GM23338 (cell line): Measurements from ENCODE around the gene AP4S1.

Experiments used
- CREB1 ChIP-seq: fragments of 250-450 bp; sonication (Bioruptor Pico); IDR thresholded peaks from 2 replicates; pipeline ENCODE4 v1.5.0; 2020; ENCODE audit warnings: low read depth, mild to moderate bottlenecking, moderate library complexity
- CTCF ChIP-seq, 2 experiments: fragments of 200-600 bp in 1 of 2; sonication (generic) in 1 of 2; conservative IDR thresholded peaks; 2 replicates each; pipeline versions ENCODE4 v1.5.1 to v1.6.1; 2016 to 2017; ENCODE audit warnings: antibody characterized with exemption in 2 of 2, low read depth in 2 of 2, mild to moderate bottlenecking in 2 of 2, moderate library complexity in 1 of 2
- ETS1 ChIP-seq: IDR thresholded peaks from 2 replicates; pipeline ENCODE4 v1.6.1; 2016; ENCODE audit warnings: antibody characterized with exemption
- EZH2 ChIP-seq: fragments of 200-600 bp; sonication (generic); IDR thresholded peaks from one replicate; pipeline ENCODE4 v1.8.0; 2017; ENCODE audit warnings: antibody characterized with exemption, mild to moderate bottlenecking, low read depth; ENCODE audit not compliant: unreplicated experiment
- EZH2phosphoT487 ChIP-seq: fragments of 200-600 bp; sonication (generic); IDR thresholded peaks from one replicate; pipeline ENCODE4 v1.8.1; 2018; ENCODE audit warnings: antibody characterized with exemption; ENCODE audit not compliant: unreplicated experiment
- JUNB ChIP-seq: IDR thresholded peaks from one replicate; pipeline ENCODE4 v1.6.1; 2016; ENCODE audit warnings: antibody characterized with exemption; ENCODE audit not compliant: unreplicated experiment
- POLR2AphosphoS5 ChIP-seq: IDR thresholded peaks from 2 replicates; pipeline ENCODE4 v1.6.1; 2016; ENCODE audit warnings: antibody characterized with exemption, low read depth
- REST ChIP-seq: IDR thresholded peaks from one replicate; pipeline ENCODE4 v1.6.1; 2018; ENCODE audit warnings: antibody characterized with exemption; ENCODE audit not compliant: unreplicated experiment
- ZNF331 ChIP-seq: fragments of 250-450 bp; sonication (Bioruptor Pico); IDR thresholded peaks from 2 replicates; pipeline ENCODE4 v1.5.0; 2020; ENCODE audit warnings: low read depth, mild to moderate bottlenecking, moderate library complexity
- ZNF462 ChIP-seq: fragments of 250-450 bp; sonication (Bioruptor Pico); IDR thresholded peaks from 2 replicates; pipeline ENCODE4 v1.5.0; 2020; ENCODE audit warnings: mild to moderate bottlenecking, moderate library complexity

- TF ChIP-seq CTCF (conservative IDR thresholded peaks at IDR 0.05; ENCODE audit: low read depth in 2 of 2) (no peak), EZH2 (no peak), POLR2AphosphoS5 (no peak), CREB1 (CRISPR knock-in tag) (no peak), JUNB (no peak), ZNF462 (CRISPR knock-in tag) (no peak), REST (no peak), ZNF331 (no peak), ETS1 (no peak), EZH2phosphoT487 (no peak)
Measured at GRCh38 chr14:31051511-31051910, 26.1 kb downstream of the AP4S1 start.
